Epidermal melanocyte (primary cell): ENCODE results near the gene BMI1.

Experiments used
- DNase-seq: peaks from one replicate; pipeline ENCODE4 v3.0.0; 2011; ENCODE audit warnings: low spot score; ENCODE audit not compliant: insufficient read length

BMI1 gene

GRCh38 chr10:22366435-22366703 is 45.5 kb downstream of the BMI1 start:
- DNase-seq, result no peak

DNA sequence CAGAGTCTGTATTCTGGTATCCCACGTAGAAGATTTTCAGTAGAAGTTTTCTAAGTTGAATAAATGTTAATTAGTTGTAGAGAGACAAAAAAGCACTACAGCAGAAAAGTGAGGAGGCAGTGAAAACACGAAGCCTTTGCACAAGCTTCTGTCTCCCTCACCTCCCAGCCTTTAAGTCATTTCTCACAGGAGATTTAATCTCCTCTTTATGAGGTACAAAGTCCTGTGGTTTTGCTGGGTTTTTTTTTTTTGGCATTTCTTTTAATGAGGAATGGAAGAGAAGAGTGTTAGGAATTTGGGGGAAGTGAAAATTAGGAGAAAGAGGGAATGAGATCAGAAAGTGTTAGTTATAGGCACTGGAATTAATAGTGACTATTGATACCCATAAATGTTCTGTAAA is 45.9 kb downstream of the BMI1 start:
- no peak for DNase-seq

GRCh38 chr10:22367471-22367870 is 46.6 kb downstream of the BMI1 start:
- no peak for DNase-seq

GRCh38 chr10:22368402-22368801 is 47.5 kb downstream of the BMI1 start:
- no peak for DNase-seq

- DNase-seq, result no peak
These were observed 48.1 kb downstream of the BMI1 start for GRCh38 chr10:22368981-22369380.

DNA sequence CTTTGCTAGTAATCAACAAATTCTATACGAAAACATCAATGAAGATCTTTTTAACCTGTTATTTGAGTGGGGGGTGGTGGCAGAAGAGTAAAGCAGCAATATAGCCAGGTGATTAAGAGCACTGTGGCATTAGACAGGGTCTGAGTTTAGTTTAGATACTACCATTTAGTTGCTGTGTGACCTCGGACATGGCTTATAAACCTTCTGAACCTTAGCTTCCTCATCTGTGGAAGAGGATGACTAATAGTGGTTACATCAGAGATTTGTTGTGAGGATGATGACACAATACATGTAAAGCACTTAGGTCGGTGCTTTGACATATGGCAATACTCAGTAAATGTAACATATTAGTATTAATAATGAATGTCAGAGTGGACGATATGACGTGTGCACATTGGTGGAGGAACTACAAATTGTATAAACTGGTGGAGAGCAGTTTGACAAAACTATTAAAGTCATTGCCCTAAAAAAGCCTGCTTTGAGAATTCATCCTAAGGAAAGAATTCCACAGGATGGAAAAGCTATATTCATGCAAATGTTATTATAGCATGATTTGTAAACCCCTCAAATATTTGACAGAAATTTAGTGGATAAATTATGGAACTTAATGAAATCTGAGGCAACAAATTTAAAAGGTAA is 48.7 kb downstream of the BMI1 start:
- no peak for DNase-seq

- no peak for DNase-seq
These were observed 49.4 kb downstream of the BMI1 start for GRCh38 chr10:22370320-22370719.

DNA sequence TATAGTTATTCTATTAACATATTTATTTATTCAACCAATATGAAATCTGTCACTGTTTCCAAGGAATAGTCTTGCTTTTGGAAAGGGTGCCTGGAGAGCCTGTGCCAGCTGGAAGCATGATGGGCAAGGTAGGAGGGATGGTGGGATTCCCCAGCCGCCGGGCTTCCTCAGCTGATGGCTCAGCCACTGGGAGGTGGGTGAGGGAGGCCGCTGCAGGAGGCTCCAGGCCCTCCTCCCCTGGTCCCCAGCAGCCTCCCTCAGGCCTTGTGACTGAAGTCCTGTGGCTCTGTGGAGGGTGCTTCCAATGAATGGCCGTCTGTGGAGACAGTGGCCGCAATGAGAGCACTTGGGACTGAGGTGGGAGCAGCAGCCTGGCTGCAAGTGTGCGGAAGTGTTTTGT is 51.4 kb downstream of the BMI1 start:
- DNase-seq, result no peak

- DNase-seq, result no peak
These were observed 52.0 kb downstream of the BMI1 start for GRCh38 chr10:22372917-22373316.

DNA sequence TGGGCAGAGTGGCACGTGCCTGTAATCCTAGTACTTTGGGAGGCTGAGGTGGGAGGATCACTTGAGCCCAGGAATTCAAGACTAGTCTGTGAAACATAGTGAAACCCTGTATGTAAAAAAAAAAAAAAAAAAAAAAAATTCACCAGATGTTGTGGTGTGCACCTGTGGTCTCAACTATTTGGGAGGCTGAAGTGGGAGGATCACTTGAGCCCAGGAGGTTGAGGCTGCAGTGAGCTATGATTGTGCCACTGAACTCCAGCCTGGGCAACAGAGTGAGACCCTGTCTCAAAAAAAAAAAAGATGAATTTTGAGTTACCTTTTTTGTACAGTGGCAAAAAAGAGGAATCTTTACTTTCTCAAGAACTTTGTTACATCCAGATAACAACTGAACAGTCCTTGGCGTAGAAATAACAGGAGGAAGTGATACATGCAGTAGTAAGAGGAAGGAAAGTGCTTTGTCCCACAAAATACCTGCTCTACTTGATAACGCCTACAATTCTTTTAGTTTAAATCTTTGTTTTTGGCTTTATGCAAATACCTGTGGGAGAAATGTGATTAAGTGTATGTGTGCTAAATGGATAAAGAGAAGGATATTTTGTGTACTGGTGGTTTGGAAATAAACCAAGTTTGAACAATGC is 53.7 kb downstream of the BMI1 start:
- no peak for DNase-seq

DNA sequence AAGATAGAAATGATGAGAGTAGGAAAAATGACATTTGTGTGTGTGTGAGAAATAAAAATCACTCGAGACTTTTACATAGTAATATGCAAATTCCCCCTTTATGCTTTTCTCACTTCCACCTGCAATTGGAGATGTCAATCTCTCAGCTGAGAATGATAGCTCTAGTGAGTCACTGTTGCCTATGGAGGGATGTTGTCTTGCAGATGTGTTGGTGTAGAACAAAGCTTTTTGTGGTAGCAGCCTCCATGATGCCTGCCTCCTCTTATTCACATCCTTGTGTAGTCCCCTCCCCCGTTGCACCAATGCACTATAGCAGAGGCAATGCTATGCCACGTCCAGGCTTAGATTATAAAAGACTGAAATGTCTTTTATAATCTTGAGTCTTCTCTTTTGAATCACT is 58.2 kb downstream of the BMI1 start:
- DNase-seq, result no peak
